Adipose tissue (tissue), 3 donors: ENCODE results near the gene LIN7B. TPM values are rescaled to one million over a fixed set of nuclear protein-coding genes. Genes with fewer than 3 reads are reported as not detected.
"Not testable (repeated sequence)": the region's sequence is repeated elsewhere in the genome, so short reads cannot be mapped to it uniquely, and the experiment has no call there.

Experiments
- H3K27ac ChIP-seq: one replicate; pipeline ENCODE4 v1.5.1; 2013; ENCODE audit warnings: low read depth, low read length
- WGBS, 3 donors: extraction: QIAGEN DNeasy Blood & Tissue Kit; methylation state at CpG; one replicate each; pipeline ENCODE4 v1.1.7; 2013; 5-methylcytosine and 5-hydroxymethylcytosine counted together
- polyA plus RNA-seq, 3 donors: library from polyadenylated mRNA; stranded (reverse); fragments of 200-250 nt; gene quantifications; one replicate each; pipeline ENCODE4 v1.2.3, GENCODE V29; 2013
- donor health status: healthy with polysubstance abuse.
- donor health status: Bipolar disorder and iron deficiency.
- donor health status: healthy.

The LIN7B gene
- polyA plus RNA-seq, 3 donors = 4.3 to 12.9 (median 6.6) TPM

GRCh38 chr19:49114630-49115363, 627 bp downstream of the LIN7B start:
- WGBS, 3 donors = 10 to 12% (median 11%) methylated on average over 39 to 68 of the region's 68 CpGs
- no peak overlapping the region for H3K27ac ChIP-seq

GRCh38 chr19:49116544-49116943, 2.4 kb downstream of the LIN7B start:
- WGBS, 3 donors = 17 to 40% (median 32%) methylated on average over 1 of the region's 1 CpG
- no peak overlapping the region for H3K27ac ChIP-seq

- WGBS, 3 donors = 54 to 70% (median 62%) methylated on average over 22 to 26 of the region's 26 CpGs
Measured at GRCh38 chr19:49117677-49118564, 3.8 kb downstream of the LIN7B start.

GRCh38 chr19:49118565-49119410, 4.6 kb downstream of the LIN7B start, which contains the start of gene C19orf73:
C19orf73 (minus strand) TSS chr19:49119143; CDS start chr19:49119022, 121 bp downstream.
- WGBS, 3 donors = 1% methylated on average over 52 to 85 of the region's 85 CpGs

More at GRCh38 chr19:49117677-49118564, 3.8 kb downstream of the LIN7B start:
- peak overlapping the region; percentile 35 for H3K27ac ChIP-seq

GRCh38 chr19:49119411-49120324, 5.5 kb downstream of the LIN7B start, which contains the start of gene PPFIA3:
PPFIA3 (plus strand) TSS chr19:49119544; CDS start chr19:49127874, 8,330 bp downstream.
- peak within 1 kb of the TSS; percentile 35 for H3K27ac ChIP-seq
- 0 to 1% (median 1%) methylated on average over 61 to 89 of the region's 90 CpGs for WGBS, 3 donors

More at GRCh38 chr19:49118565-49119410, 4.6 kb downstream of the LIN7B start, which contains the start of gene C19orf73:
- peak within 1 kb of the TSS; percentile 35 for H3K27ac ChIP-seq

- WGBS, 3 donors = 9 to 15% (median 14%) methylated on average over 16 of the region's 16 CpGs
- no peak overlapping the region for H3K27ac ChIP-seq
Measured at GRCh38 chr19:49120325-49120683, 6.1 kb downstream of the LIN7B start.

GRCh38 chr19:49120868-49121267, 6.7 kb downstream of the LIN7B start:
- H3K27ac ChIP-seq = no peak overlapping the region
- 87 to 100% (median 96%) methylated on average over 2 of the region's 2 CpGs for WGBS, 3 donors

GRCh38 chr19:49121841-49122240, 7.7 kb downstream of the LIN7B start:
- not testable (repeated sequence) for H3K27ac ChIP-seq
- WGBS, 3 donors = 76 to 85% (median 77%) methylated on average over 9 to 10 of the region's 10 CpGs

- not testable (repeated sequence) for H3K27ac ChIP-seq
- 90 to 95% (median 91%) methylated on average over 11 of the region's 11 CpGs for WGBS, 3 donors
Measured at GRCh38 chr19:49123285-49123684, 9.1 kb downstream of the LIN7B start.

- no peak overlapping the region for H3K27ac ChIP-seq
Measured at GRCh38 chr19:49125025-49125731, 11.0 kb downstream of the LIN7B start.

GRCh38 chr19:49126575-49126974, 12.4 kb downstream of the LIN7B start:
- WGBS, 3 donors = 75 to 78% (median 77%) methylated on average over 4 of the region's 4 CpGs
- H3K27ac ChIP-seq = no peak overlapping the region

More at GRCh38 chr19:49125025-49125731, 11.0 kb downstream of the LIN7B start:
- 38 to 52% (median 40%) methylated on average over 23 of the region's 23 CpGs for WGBS, 3 donors

- not testable (repeated sequence) for H3K27ac ChIP-seq
- 95 to 97% (median 96%) methylated on average over 12 of the region's 12 CpGs for WGBS, 3 donors
Measured at GRCh38 chr19:49127225-49127624, 13.1 kb downstream of the LIN7B start.

GRCh38 chr19:49127674-49128544, 13.7 kb downstream of the LIN7B start:
- 4 to 5% (median 4%) methylated on average over 59 to 63 of the region's 63 CpGs for WGBS, 3 donors
- no peak overlapping the region for H3K27ac ChIP-seq

GRCh38 chr19:49128545-49129237, 14.5 kb downstream of the LIN7B start:
- H3K27ac ChIP-seq = no peak overlapping the region
- 41 to 68% (median 50%) methylated on average over 15 of the region's 15 CpGs for WGBS, 3 donors

GRCh38 chr19:49129238-49129583, 15.0 kb downstream of the LIN7B start:
- 22 to 67% (median 60%) methylated on average over 16 of the region's 16 CpGs for WGBS, 3 donors
- no peak overlapping the region for H3K27ac ChIP-seq
